K562 (cell line): ENCODE measurements around the gene DIP2B. TPM values are rescaled to one million over a fixed set of nuclear protein-coding genes. Genes with fewer than 3 reads are reported as not detected.

Experiments
- ATAC-seq: fragments of 200-7000 bp; cut with Tn5 transposase; 3 replicates; pipeline ENCODE4 v1.9.1; 2020; ENCODE audit warnings: moderate library complexity
- BruUV-seq: library from RNA; stranded (reverse); fragments of 400-500 nt; replicated peaks from 2 replicates; lab custom pipeline; 2021; lab: Mats Ljungman, UMichigan
- CTCF ChIA-PET: fragments of 300-600 bp; formaldehyde crosslinking; extraction: SDS; loops from one replicate; lab custom pipeline; 2021; ENCODE audit warnings: low intra/inter-chr PET ratio; lab: Yijun Ruan, JAX
- POLR2A ChIA-PET: fragments of 300-600, 350-650 bp; sonication (Branson Sonifier 250); formaldehyde crosslinking; extraction: SDS; loops from one replicate; lab custom pipeline; 2021; ENCODE audit warnings: antibody characterized with exemption, inconsistent platforms; lab: Yijun Ruan, JAX
- DNase-seq, 4 experiments: peaks; one replicate each; pipeline versions ENCODE4 v3.0.0 to v3.0.0-alpha.2; 2011 to 2018; ENCODE audit warnings: low spot score in 3 of 4, mixed read lengths in 3 of 4; ENCODE audit errors: extremely low read depth in 1 of 4
- FAIRE-seq: peaks from 2 replicates; lab custom pipeline; 2011; peaks lifted over from hg19 to GRCh38; lab: Jason Lieb, UNC
- H2AFZ ChIP-seq: 2 replicates; pipeline ENCODE4 v1.6.0; 2011; ENCODE audit warnings: low read depth, low read length, control low read depth, inconsistent platforms
- H3K27ac ChIP-seq: fragments of 200-600 bp; 3 replicates; pipeline ENCODE4 v1.8.0; 2011; ENCODE audit warnings: low read depth, mild to moderate bottlenecking, control low read depth, inconsistent platforms, low read length, moderate library complexity, mixed read lengths; ENCODE audit errors: extremely low read depth
- H3K27me3 ChIP-seq, 2 experiments: fragments of 300-600 bp in 1 of 2; 2 replicates in 1 of 2; 3 replicates in 1 of 2; pipeline versions ENCODE4 v1.6.0 to v1.8.0; 2011; ENCODE audit warnings: inconsistent platforms in 2 of 2, low read length in 2 of 2, mild to moderate bottlenecking in 1 of 2, mixed read lengths in 1 of 2, moderate library complexity in 1 of 2; ENCODE audit not compliant: control insufficient read depth in 2 of 2, insufficient read depth in 2 of 2
- H3K36me3 ChIP-seq: fragments of 300-600 bp; 3 replicates; pipeline ENCODE4 v1.8.0; 2011; ENCODE audit warnings: mild to moderate bottlenecking, low read length, inconsistent platforms; ENCODE audit not compliant: control insufficient read depth, insufficient read depth
- H3K4me1 ChIP-seq, 2 experiments: fragments of 200-600 bp in 1 of 2; replicated peaks in 1 of 2; 2 replicates in 1 of 2; 3 replicates in 1 of 2; pipeline versions ENCODE4 v1.5.1 to v1.8.0; 2011; ENCODE audit warnings: inconsistent platforms in 2 of 2, low read length in 2 of 2, mild to moderate bottlenecking in 1 of 2, mixed read lengths in 1 of 2, moderate library complexity in 1 of 2; ENCODE audit not compliant: control insufficient read depth in 2 of 2, insufficient read depth in 2 of 2
- H3K4me2 ChIP-seq: 2 replicates; pipeline ENCODE4 v1.6.1; 2011; ENCODE audit warnings: low read length, control low read depth, inconsistent platforms, mixed read lengths; ENCODE audit not compliant: insufficient read depth
- H3K4me3 ChIP-seq: fragments of 200-600 bp; sonication (generic), shearing (Covaris generic); 2 replicates; pipeline ENCODE4 v1.5.1; 2016; ENCODE audit warnings: control low read depth, inconsistent platforms
- H3K79me2 ChIP-seq: fragments of 200-600 bp; 3 replicates; pipeline ENCODE4 v1.8.0; 2011; ENCODE audit warnings: low read length, inconsistent platforms; ENCODE audit not compliant: control insufficient read depth, insufficient read depth
- H3K9ac ChIP-seq, 2 experiments: 2 replicates each; pipeline versions ENCODE4 v1.6.0 to v1.6.1; 2011; ENCODE audit warnings: low read depth in 2 of 2, low read length in 2 of 2, control low read depth in 1 of 2, inconsistent platforms in 1 of 2, mild to moderate bottlenecking in 1 of 2, mixed read lengths in 1 of 2; ENCODE audit not compliant: insufficient read depth in 1 of 2
- H3K9me1 ChIP-seq: one replicate; pipeline ENCODE4 v1.6.0; 2011; ENCODE audit warnings: inconsistent platforms, mild to moderate bottlenecking, low read length, moderate library complexity; ENCODE audit not compliant: control insufficient read depth, insufficient read depth
- H3K9me3 ChIP-seq: replicated peaks from 2 replicates; pipeline ENCODE4 v1.5.1; 2011; ENCODE audit warnings: low read depth, low read length, inconsistent platforms; ENCODE audit not compliant: control insufficient read depth, insufficient read depth
- H4K20me1 ChIP-seq: replicated peaks from 2 replicates; pipeline ENCODE4 v1.6.1; 2011; ENCODE audit warnings: low read length, inconsistent platforms, mixed read lengths; ENCODE audit not compliant: control insufficient read depth, insufficient read depth
- ARNT ChIP-seq, 2 experiments: fragments of 450-650 bp; IDR thresholded peaks; 2 replicates each; pipeline ENCODE4 v1.6.1; 2016; ENCODE audit warnings: mild to moderate bottlenecking in 1 of 2
- CCNT2 ChIP-seq: IDR thresholded peaks from 2 replicates; pipeline ENCODE4 v1.6.1; 2011; ENCODE audit warnings: borderline replicate concordance, low read depth, mild to moderate bottlenecking, moderate library complexity, mixed read lengths, low read length; ENCODE audit not compliant: insufficient read length; ENCODE audit errors: extremely low read depth
- CLOCK ChIP-seq: fragments of 250-450 bp; sonication (Bioruptor Pico); IDR thresholded peaks from 2 replicates; pipeline ENCODE4 v1.4.0; 2020; ENCODE audit warnings: mild to moderate bottlenecking, moderate library complexity, borderline replicate concordance
- CREB3L1 ChIP-seq: fragments of 450-650 bp; IDR thresholded peaks from 2 replicates; pipeline ENCODE4 v1.6.1; 2014; ENCODE audit warnings: low read depth, mild to moderate bottlenecking, moderate library complexity, borderline replicate concordance
- E2F8 ChIP-seq: fragments of 450-650 bp; IDR thresholded peaks from 2 replicates; pipeline ENCODE4 v1.7.1; 2018; ENCODE audit warnings: mild to moderate bottlenecking, low read depth; ENCODE audit not compliant: partially characterized antibody
- EP400 ChIP-seq: fragments of 450-650 bp; IDR thresholded peaks from 2 replicates; pipeline ENCODE4 v1.6.1; 2017; ENCODE audit warnings: antibody characterized with exemption, mild to moderate bottlenecking, moderate library complexity
- HDAC8 ChIP-seq: fragments of 450-650 bp; IDR thresholded peaks from 2 replicates; pipeline ENCODE4 v1.6.1; 2016; ENCODE audit warnings: mild to moderate bottlenecking, missing genetic modification characterization, moderate library complexity, missing compliant biosample characterization
- MCM2 ChIP-seq: fragments of 450-650 bp; IDR thresholded peaks from 2 replicates; pipeline ENCODE4 v1.6.1; 2017; ENCODE audit warnings: low read depth, mild to moderate bottlenecking
- PCBP2 ChIP-seq: fragments of 200-400 bp; formaldehyde crosslinking; IDR thresholded peaks from 2 replicates; pipeline ENCODE4 v1.6.1; 2018; ENCODE audit warnings: low read length, low read depth, mild to moderate bottlenecking, moderate library complexity; ENCODE audit not compliant: poor library complexity, severe bottlenecking
- VEZF1 ChIP-seq: fragments of 200-800 bp; sonication (Bioruptor generic); IDR thresholded peaks from 2 replicates; pipeline ENCODE4 v1.6.1; 2017; ENCODE audit warnings: missing genetic modification characterization, missing compliant biosample characterization
- ZNF584 ChIP-seq: fragments of 200-800 bp; sonication (Bioruptor generic); IDR thresholded peaks from 2 replicates; pipeline ENCODE4 v1.6.1; 2016; ENCODE audit warnings: low read depth, mild to moderate bottlenecking, missing genetic modification characterization, missing compliant biosample characterization
- WGBS: fragments of 100-300 bp; shearing (Covaris generic); methylation state at CpG from one replicate; pipeline ENCODE4 v1.1.6; 2016; ENCODE audit warnings: low coverage, mixed read lengths; ENCODE audit not compliant: insufficient coverage; ENCODE audit errors: missing lambda C conversion rate; 5-methylcytosine and 5-hydroxymethylcytosine counted together
- in situ Hi-C: fragments of 300-500 bp; cut with MboI; formaldehyde crosslinking; loops from 4 replicates; pipeline ENCODE4 v1.15.0; 2018; ENCODE audit warnings: inconsistent platforms, mixed read lengths
- intact Hi-C: fragments of 100-400 bp; cut with micrococcal nuclease; formaldehyde crosslinking; loops from 2 replicates; pipeline ENCODE4 v1.14.2; 2022
- polyA plus RNA-seq, 8 experiments: library from polyadenylated mRNA; depleted of rRNA in 4 of 8; stranded (reverse) in 5 of 8; unstranded in 3 of 8; fragments of >200 nt; fragmentation: Nextera tagmentation in 2 of 8; fragmentation: Illumina TruSeq in 1 of 8; extraction: Ambion mirVana in 2 of 8; extraction: Trizol in 1 of 8; gene quantifications; 2 replicates each; pipeline versions ENCODE4 v1.2.1 to v1.2.3, GENCODE V29; 2011 to 2014; ENCODE audit warnings: inconsistent platforms in 1 of 8, missing spikeins in 1 of 8
- total RNA-seq, 7 experiments: library from RNA; depleted of rRNA in 6 of 7; stranded (reverse); fragments of >200 nt in 6 of 7; fragmentation: Illumina TruSeq in 2 of 7; extraction: Trizol in 2 of 7; gene quantifications; 2 replicates each; pipeline versions ENCODE4 v1.2.1 to v1.2.3, GENCODE V29; 2011 to 2021; ENCODE audit warnings: low replicate concordance in 1 of 7

DIP2B gene
- total and polyA plus RNA-seq, 9 of the 15 experiments (the other 6 are each of a cell fraction or from before 2014, with no cell fraction given): 4.6 to 26.1 (median 18.8) TPM

GRCh38 chr12:50650285-50650684 lies 145.5 kb downstream of the DIP2B start (continued):
- no peak for TF ChIP-seq E2F8
- TF ChIP-seq CCNT2: no peak
- TF ChIP-seq MCM2: no peak

- POLR2A ChIA-PET: no interaction called here
- ATAC-seq (no peak), DNase-seq (no peak), FAIRE-seq (no peak)
- Histone ChIP-seq H3K27ac (no peak overlapping the region), H3K36me3 (peaks cover 2% of the 10 kb centered on the region; the same call in 1 of the 3 replicates), H3K4me1 (no peaks in the 10 kb centered on the region), H2AFZ (no peak overlapping the region), H3K4me3 (no peak overlapping the region), H3K79me2 (no peaks in the 10 kb centered on the region), H3K9me1 (no peaks in the 10 kb centered on the region), H4K20me1 (no peaks in the 10 kb centered on the region), H3K27me3 (no peaks in the 10 kb centered on the region), H3K9ac (no peak overlapping the region), H3K4me2 (no peak overlapping the region), H3K9me3 (no peaks in the 10 kb centered on the region)
- intact Hi-C loops: no loop called here
- BruUV-seq: no TSS peak
- CTCF ChIA-PET: interaction anchor here (0.6 kb wide), 1 partner anchor 327 kb away, joined by 3 read pairs; no protein-coding TSS in a partner anchor
- WGBS: 73% methylated on average over 5 of the region's 5 CpGs
- in situ Hi-C loops: no loop called here
- TF ChIP-seq ARNT (IDR thresholded peaks at IDR 0.05) (no peak), VEZF1 (CRISPR knock-in tag) (no peak), CLOCK (CRISPR knock-in tag) (no peak), ZNF584 (CRISPR knock-in tag) (no peak), EP400 (no peak), CREB3L1 (no peak), HDAC8 (tag) (no peak), PCBP2 (no peak)
Measured at GRCh38 chr12:50655374-50655921, 150.7 kb downstream of the DIP2B start.
